Measurements from ENCODE around the gene TACC2.

The TACC2 gene

DNA sequence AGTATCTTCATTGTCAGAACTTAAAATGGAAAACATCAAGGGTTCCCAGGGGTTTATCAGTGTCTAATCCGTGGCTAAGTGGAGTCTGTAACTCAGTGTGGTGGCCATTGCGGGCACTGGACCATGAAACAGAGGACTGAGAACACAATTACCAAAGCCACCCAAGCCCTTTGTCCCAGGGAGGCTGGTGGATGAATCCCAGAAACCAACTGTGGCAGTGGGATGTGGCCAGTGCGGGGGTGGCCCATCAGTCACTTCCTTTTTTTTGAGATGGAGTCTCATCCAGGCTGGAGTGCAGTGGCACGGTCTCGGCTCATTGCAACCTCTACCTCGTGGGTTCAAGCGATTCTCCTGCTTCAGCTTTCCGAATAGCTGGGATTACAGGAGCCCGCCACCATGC, 61.8 kb downstream of the TACC2 start:
- H3K4me3 ChIP-seq (ENCODE audit: low read length), result no peak overlapping the region
- DNase-seq (ENCODE audit: low read depth), result no peak
- no peak for TF ChIP-seq CTCF (conservative IDR thresholded peaks at IDR 0.05; ENCODE audit: low read length)

DNA sequence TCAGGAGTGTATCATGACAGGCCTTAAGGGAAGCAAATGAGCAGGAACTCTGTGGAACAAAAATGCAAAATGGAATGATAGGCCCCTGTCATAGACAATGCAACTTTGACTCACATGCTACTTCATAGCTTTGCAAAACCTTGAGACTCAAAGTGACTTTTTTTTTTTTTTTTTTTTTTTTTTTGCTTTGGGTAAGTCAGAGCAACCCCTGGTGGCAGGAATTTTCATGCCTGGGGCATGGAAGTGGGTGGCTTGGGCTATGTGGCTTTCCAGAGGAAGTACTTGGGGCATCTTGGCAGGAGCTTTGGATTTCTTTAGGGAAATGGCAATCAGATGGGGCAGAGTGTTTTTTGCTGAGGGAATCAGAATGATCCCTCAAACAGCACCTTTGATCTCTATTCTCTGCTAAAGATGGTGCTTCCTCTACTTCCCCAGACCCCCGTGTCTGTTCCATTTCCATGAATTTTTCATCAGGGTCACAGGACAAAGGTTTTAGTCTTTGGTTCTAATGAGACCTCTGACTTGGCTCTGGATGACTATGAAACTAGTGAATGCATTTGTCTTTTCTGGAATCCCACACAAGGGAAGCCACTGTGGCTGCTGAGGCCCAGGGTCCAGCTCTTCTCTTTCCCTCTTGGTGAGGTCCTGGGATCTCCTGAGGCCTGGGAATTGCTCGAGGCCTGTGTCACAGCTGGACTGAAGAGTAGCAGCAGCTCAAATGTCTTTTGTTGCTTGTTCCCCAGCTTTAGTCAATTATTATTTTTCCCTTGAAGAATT, 62.8 kb downstream of the TACC2 start:
- peak; percentile 83 for DNase-seq (ENCODE audit: low read depth)
- H3K4me3 ChIP-seq (ENCODE audit: low read length), result no peak overlapping the region
- peak; percentile 80 for TF ChIP-seq CTCF (conservative IDR thresholded peaks at IDR 0.05; ENCODE audit: low read length)

DNA sequence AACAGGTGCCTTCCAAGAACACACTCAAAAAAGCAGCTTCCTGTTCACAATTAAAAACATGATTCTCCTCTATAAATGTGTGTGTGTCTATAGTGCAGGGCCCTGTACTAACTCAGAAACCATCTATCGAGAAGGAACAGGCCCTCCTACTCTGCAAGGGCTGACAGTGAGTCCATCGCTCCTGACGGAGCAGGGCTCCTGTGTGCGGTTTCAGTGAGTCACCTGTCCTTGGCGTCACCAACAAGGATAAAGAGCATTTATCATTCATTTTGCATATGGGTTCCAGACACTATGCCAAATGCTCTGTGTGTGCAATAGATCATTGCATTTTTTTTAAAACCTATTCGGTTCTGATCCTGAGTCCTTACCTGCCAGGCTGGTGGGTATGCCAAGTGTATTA, 63.7 kb downstream of the TACC2 start:
- DNase-seq (ENCODE audit: low read depth), result no peak
- TF ChIP-seq CTCF (conservative IDR thresholded peaks at IDR 0.05; ENCODE audit: low read length), result no peak
- no peak overlapping the region for H3K4me3 ChIP-seq (ENCODE audit: low read length)

DNA sequence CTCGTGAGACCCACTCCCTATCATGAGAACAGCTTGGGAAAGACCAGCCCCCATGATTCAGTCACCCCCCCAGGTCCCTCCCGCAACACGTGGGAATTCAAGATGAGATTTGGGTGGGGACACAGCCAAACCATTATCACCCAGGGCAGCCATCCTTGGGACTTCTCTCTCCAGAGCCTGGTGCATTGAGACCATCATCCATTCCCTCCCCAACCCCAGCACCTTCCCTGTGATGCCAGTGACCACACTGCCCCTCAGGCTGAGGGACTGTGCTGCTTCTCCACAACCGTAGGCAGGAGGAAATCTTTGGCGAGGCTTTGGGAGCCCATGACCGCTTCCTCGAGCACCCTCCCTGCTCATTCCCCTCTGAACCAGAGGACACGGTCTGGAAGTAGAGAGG, 64.4 kb downstream of the TACC2 start:
- no peak for DNase-seq (ENCODE audit: low read depth)
- H3K4me3 ChIP-seq (ENCODE audit: low read length), result no peak overlapping the region
- TF ChIP-seq CTCF (conservative IDR thresholded peaks at IDR 0.05; ENCODE audit: low read length), result no peak

DNA sequence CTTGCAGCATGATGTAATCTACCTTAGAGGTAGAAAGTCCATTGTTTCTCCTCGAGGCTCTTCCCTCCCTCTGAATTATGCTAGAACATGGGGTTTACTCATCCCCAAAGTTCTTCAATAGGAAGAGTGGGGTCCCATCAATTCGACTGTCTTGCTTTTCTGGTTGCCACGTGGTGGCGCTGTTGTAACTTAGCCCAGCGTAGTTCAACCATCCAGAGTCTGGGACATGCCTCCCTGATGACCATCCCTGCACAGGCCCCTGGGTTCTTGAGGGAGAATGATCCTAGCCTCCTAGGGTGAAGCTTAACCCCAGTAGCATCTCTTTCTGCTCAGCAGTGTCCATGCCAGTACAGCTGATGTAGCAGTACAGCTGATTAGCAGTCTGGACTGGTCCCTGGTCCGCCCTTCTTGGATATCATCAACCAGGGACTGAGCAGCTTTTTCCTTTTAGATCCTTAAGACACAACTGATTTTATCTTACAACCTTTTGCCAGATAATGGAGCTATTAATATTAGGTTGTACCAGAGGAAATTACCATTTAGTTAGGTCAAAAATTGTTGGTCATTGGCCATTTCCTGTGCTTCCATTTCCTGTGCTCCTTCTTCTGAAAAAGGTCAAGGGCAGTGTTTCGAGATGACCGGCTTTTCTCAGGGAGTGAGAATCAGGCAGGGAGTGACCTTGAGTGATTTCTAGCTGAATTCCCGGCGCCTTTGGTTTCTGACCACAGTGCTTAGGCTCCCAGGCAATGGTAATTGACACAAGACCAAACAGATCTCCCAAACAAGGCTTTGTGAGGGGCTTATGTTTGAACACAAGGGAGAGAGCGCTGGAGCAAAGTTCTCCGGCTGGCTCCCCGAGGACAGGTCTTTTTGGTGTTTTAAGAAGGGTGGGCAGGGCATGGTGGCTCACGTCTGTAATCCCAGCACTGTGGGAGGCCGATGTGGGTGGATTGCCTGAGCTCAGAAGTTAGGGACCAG, 65.4 kb downstream of the TACC2 start:
- H3K4me3 ChIP-seq (ENCODE audit: low read length), result no peak overlapping the region
- DNase-seq (ENCODE audit: low read depth), result peak; percentile 39
- TF ChIP-seq CTCF (conservative IDR thresholded peaks at IDR 0.05; ENCODE audit: low read length), result peak; percentile 54

GRCh38 chr10:122055252-122055651, 66.3 kb downstream of the TACC2 start:
- no peak overlapping the region for H3K4me3 ChIP-seq (ENCODE audit: low read length)
- no peak for TF ChIP-seq CTCF (conservative IDR thresholded peaks at IDR 0.05; ENCODE audit: low read length)
- DNase-seq (ENCODE audit: low read depth), result no peak

All from AG10803 (cell line).